Measurements from ENCODE around the gene PP2D1.
"Not testable (repeated sequence)": the region's sequence is repeated elsewhere in the genome, so short reads cannot be mapped to it uniquely, and the experiment has no call there.

DNA sequence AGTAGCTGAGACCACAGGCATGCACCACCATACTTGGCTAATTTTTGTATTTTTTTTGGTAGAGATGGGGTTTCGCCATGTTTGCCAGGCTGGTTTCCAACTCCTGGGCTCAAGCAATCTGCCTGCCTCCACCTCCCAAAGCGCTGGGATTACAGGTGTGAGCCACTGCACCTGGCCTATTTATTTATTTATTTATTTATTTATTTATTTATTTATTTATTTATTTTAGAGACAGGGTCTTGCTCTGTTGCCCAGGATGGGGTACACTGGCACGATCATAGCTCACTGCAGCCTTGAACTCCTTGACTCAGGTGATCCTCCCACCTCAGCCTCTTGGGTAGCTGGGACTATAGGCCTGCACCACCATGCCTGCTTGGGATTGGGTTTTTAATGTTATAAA is 33.1 kb upstream of the PP2D1 start:
- TF ChIP-seq EZH2phosphoT487 (conservative IDR thresholded peaks at IDR 0.05; ENCODE audit: low read length); CTCF (IDR thresholded peaks at IDR 0.05; ENCODE audit: insufficient read depth, low read length, poor library complexity, severe bottlenecking): not testable (repeated sequence)
